Transverse colon (tissue), 4 donors: ENCODE data around the gene SEPTIN12. TPM values are rescaled to one million over a fixed set of nuclear protein-coding genes. Genes with fewer than 3 reads are reported as not detected.

Source experiments
- DNase-seq: peaks from one replicate; pipeline ENCODE4 v3.0.0-alpha.2; 2019
- H3K27ac ChIP-seq, 4 donors: fragments of 200-600 bp; sonication (generic); 2 replicates each; pipeline ENCODE4 v1.5.1; 2016 to 2018; ENCODE audit warnings: inconsistent platforms in 4 of 4
- H3K27me3 ChIP-seq: fragments of 200-600 bp; sonication (generic); 2 replicates; pipeline ENCODE4 v1.5.1; 2017; ENCODE audit warnings: inconsistent platforms
- H3K36me3 ChIP-seq, 4 donors: fragments of 200-600 bp; sonication (generic); 2 replicates each; pipeline ENCODE4 v1.5.1; 2017 to 2019; ENCODE audit warnings: inconsistent platforms in 4 of 4
- H3K4me1 ChIP-seq, 4 donors: fragments of 200-600 bp; sonication (generic); 2 replicates each; pipeline ENCODE4 v1.5.1; 2017 to 2020; ENCODE audit warnings: inconsistent platforms in 4 of 4
- H3K4me3 ChIP-seq, 4 donors: fragments of 200-600 bp; sonication (generic); 1 replicate in 1 of 4; 2 replicates in 3 of 4; pipeline versions ENCODE4 v1.5.1 to v1.6.1; 2017 to 2019; ENCODE audit warnings: inconsistent platforms in 4 of 4
- H3K9me3 ChIP-seq, 2 donors: fragments of 200-600 bp; sonication (generic); 2 replicates each; pipeline ENCODE4 v1.5.1; 2017 to 2019; ENCODE audit warnings: inconsistent platforms in 2 of 2
- CTCF ChIP-seq, 5 experiments: fragments of 200-600 bp in 3 of 5; fragments of 450-650 bp in 2 of 5; sonication (generic) in 3 of 5; IDR thresholded peaks; 1 replicate in 2 of 5; 2 replicates in 3 of 5; pipeline ENCODE4 v1.5.1; 2016 to 2017; ENCODE audit warnings: antibody characterized with exemption in 5 of 5, inconsistent platforms in 3 of 5, mild to moderate bottlenecking in 2 of 5, moderate library complexity in 1 of 5
- EP300 ChIP-seq: sonication (generic); formaldehyde crosslinking; IDR thresholded peaks from one replicate; pipeline ENCODE4 v1.6.1; 2017; ENCODE audit warnings: antibody characterized with exemption, low read depth
- POLR2A ChIP-seq: fragments of 450-650 bp; IDR thresholded peaks from one replicate; pipeline ENCODE4 v1.6.1; 2016; ENCODE audit warnings: antibody characterized with exemption, mild to moderate bottlenecking, moderate library complexity
- POLR2AphosphoS5 ChIP-seq, 3 donors: sonication (generic); formaldehyde crosslinking; IDR thresholded peaks; one replicate each; pipeline ENCODE4 v1.6.1; 2016; ENCODE audit warnings: antibody characterized with exemption in 3 of 3
- WGBS, 2 donors: methylation state at CpG; one replicate each; pipeline ENCODE4 v1.1.5; 2018; ENCODE audit warnings: low coverage in 1 of 2; 5-methylcytosine and 5-hydroxymethylcytosine counted together
- in situ Hi-C, 4 donors: fragments of 200-750 bp; cut with MboI; loops; one replicate each; pipeline versions ENCODE4 v1.15.0 to v1.15.1; 2017; ENCODE audit warnings: low sequenced_read_pairs in 3 of 4, low pct_ligation_motif_present in 1 of 4, low pct_unique_long_range_greater_than_20kb in 1 of 4
- intact Hi-C: fragments of 100-400 bp; cut with DNase I; formaldehyde crosslinking; loops from one replicate; pipeline ENCODE4 v1.15.1; 2023; ENCODE audit warnings: low total_unique reads
- total RNA-seq, 4 donors: library from RNA; depleted of rRNA; stranded (reverse); fragments of >200 nt; gene quantifications; one replicate each; pipeline ENCODE4 v1.1.0, GENCODE V29; 2016

The SEPTIN12 gene
- total RNA-seq, 4 donors from 2014 or later = not detected

- Histone ChIP-seq H3K4me1 (peaks cover 0 to 17% (median 9%) of the 10 kb centered on the region in 4 donors), H3K27ac (no peak overlapping the region), H3K27me3 (no peaks in the 10 kb centered on the region), H3K36me3 (no peaks in the 10 kb centered on the region), H3K9me3 (no peaks in the 10 kb centered on the region), H3K4me3 (no peak overlapping the region)
- DNase-seq = no peak
- in situ Hi-C loops (no loop called here), intact Hi-C loops (no loop called here)
- 79 to 80% methylated on average over 1 to 15 of the region's 15 CpGs for WGBS, 2 donors
- no peak for TF ChIP-seq CTCF (IDR thresholded peaks at IDR 0.05)
- no peak for TF ChIP-seq POLR2AphosphoS5 (IDR thresholded peaks at IDR 0.05)
- TF ChIP-seq EP300 = no peak
- no peak for TF ChIP-seq POLR2A
These were observed 50.6 kb downstream of the SEPTIN12 start for GRCh38 chr16:4737545-4737944.

- no peak overlapping the region for H3K4me3 ChIP-seq
- intact Hi-C loops = no loop called here
- H3K27ac ChIP-seq = no peak overlapping the region
- H3K27me3 ChIP-seq = no peaks in the 10 kb centered on the region
- peaks cover 0 to 17% (median 9%) of the 10 kb centered on the region in 4 donors for H3K4me1 ChIP-seq
- TF ChIP-seq CTCF (IDR thresholded peaks at IDR 0.05) = no peak
- no peak for TF ChIP-seq POLR2AphosphoS5 (IDR thresholded peaks at IDR 0.05)
- WGBS, 2 donors = 80 to 85% methylated on average over 1 to 4 of the region's 4 CpGs
- DNase-seq = no peak
- no peaks in the 10 kb centered on the region for H3K9me3 ChIP-seq
- H3K36me3 ChIP-seq = no peaks in the 10 kb centered on the region
- in situ Hi-C loops = no loop called here
These were observed 51.6 kb downstream of the SEPTIN12 start for GRCh38 chr16:4736546-4736945.

GRCh38 chr16:4734730-4735535 is 53.2 kb downstream of the SEPTIN12 start:
- no peaks in the 10 kb centered on the region for H3K36me3 ChIP-seq
- in situ Hi-C loops (no loop called here), intact Hi-C loops (no loop called here)
- peak; percentile 93 for DNase-seq
- TF ChIP-seq EP300 (no peak), POLR2AphosphoS5 (IDR thresholded peaks at IDR 0.05) (no peak), POLR2A (no peak)
- WGBS, 2 donors = 9% methylated on average over 36 of the region's 38 CpGs; no CpG with 5 or more reads in 1 of the 2 donors
- H3K27ac ChIP-seq = peak overlapping the region; percentile 83 to 95 (median 88)
- H3K4me1 ChIP-seq = peaks cover 0 to 17% (median 9%) of the 10 kb centered on the region in 4 donors
- H3K9me3 ChIP-seq = no peaks in the 10 kb centered on the region
- H3K4me3 ChIP-seq = peak overlapping the region; percentile 81 to 93 (median 90)
- H3K27me3 ChIP-seq = no peaks in the 10 kb centered on the region

GRCh38 chr16:4734063-4734729 is 53.9 kb downstream of the SEPTIN12 start, which contains the start of the genes ANKS3 and DNAAF8:
Gene ANKS3, minus strand, starts transcription at chr16:4734271. Its CDS starts 4,122 bp downstream, at chr16:4730149.
Gene DNAAF8, plus strand, starts transcription at chr16:4734537. Its CDS starts 1,978 bp downstream, at chr16:4736515.
- peaks cover 0 to 17% (median 9%) of the 10 kb centered on the region in 4 donors for H3K4me1 ChIP-seq
- 1% methylated on average over 67 of the region's 70 CpGs; no CpG with 5 or more reads in 1 of the 2 donors for WGBS, 2 donors
- peaks cover 0 to 3% (median 0%) of the 10 kb centered on the region in 4 donors for H3K36me3 ChIP-seq
- no peaks in the 10 kb centered on the region for H3K9me3 ChIP-seq
- H3K27me3 ChIP-seq = no peaks in the 10 kb centered on the region
- in situ Hi-C loops (no loop called here), intact Hi-C loops (no loop called here)
- TF ChIP-seq POLR2AphosphoS5 (IDR thresholded peaks at IDR 0.05) (peak; percentile 49 to 69 (median 63)), POLR2A (no peak), CTCF (IDR thresholded peaks at IDR 0.05) (no peak), EP300 (no peak)
- peak within 1 kb of the TSS; percentile 83 to 95 (median 88) for H3K27ac ChIP-seq
- H3K4me3 ChIP-seq = peak within 1 kb of the TSS; percentile 81 to 93 (median 90)
- DNase-seq = peak; percentile 96
